HepG2 (cell line): ENCODE measurements around the gene NR3C2.

Source experiments
- ADNP ChIP-seq: sonication (generic); formaldehyde crosslinking; IDR thresholded peaks from 2 replicates; pipeline ENCODE4 v1.4.0; 2020; ENCODE audit warnings: missing genetic modification reagents
- ARID2 ChIP-seq: sonication (generic); formaldehyde crosslinking; IDR thresholded peaks from 2 replicates; pipeline ENCODE4 v1.8.1; 2022; ENCODE audit warnings: mild to moderate bottlenecking, missing genetic modification reagents, borderline replicate concordance
- ATF3 ChIP-seq: sonication (generic); formaldehyde crosslinking; IDR thresholded peaks from 2 replicates; pipeline ENCODE4 v1.4.0; 2020; ENCODE audit warnings: missing genetic modification reagents
- CEBPB ChIP-seq: IDR thresholded peaks from 2 replicates; pipeline ENCODE4 v1.6.1; 2011; ENCODE audit warnings: low read depth, low read length, improper control_type of control experiment, borderline replicate concordance
- EED ChIP-seq: sonication (generic); formaldehyde crosslinking; IDR thresholded peaks from 2 replicates; pipeline ENCODE4 v1.5.0; 2020; ENCODE audit warnings: mild to moderate bottlenecking, missing genetic modification reagents
- KDM1A ChIP-seq: IDR thresholded peaks from 2 replicates; pipeline ENCODE4 v1.6.1; 2016; ENCODE audit warnings: missing compliant biosample characterization
- KLF6 ChIP-seq: IDR thresholded peaks from 2 replicates; pipeline ENCODE4 v1.8.0; 2016; ENCODE audit warnings: missing biosample characterization, missing genetic modification reagents
- MAX ChIP-seq: IDR thresholded peaks from 2 replicates; pipeline ENCODE4 v1.6.1; 2012; ENCODE audit warnings: inconsistent platforms
- NFE2L1 ChIP-seq: sonication (generic); formaldehyde crosslinking; IDR thresholded peaks from 2 replicates; pipeline ENCODE4 v1.4.0; 2020; ENCODE audit warnings: missing genetic modification reagents, mild to moderate bottlenecking, borderline replicate concordance
- RCOR2 ChIP-seq: IDR thresholded peaks from 2 replicates; pipeline ENCODE4 v1.6.1; 2016; ENCODE audit warnings: missing biosample characterization, missing genetic modification reagents
- SMAD3 ChIP-seq: sonication (generic); formaldehyde crosslinking; IDR thresholded peaks from 2 replicates; pipeline ENCODE4 v1.4.0; 2020; ENCODE audit warnings: missing genetic modification reagents
- ZBTB7A ChIP-seq: sonication (generic); formaldehyde crosslinking; IDR thresholded peaks from 2 replicates; pipeline ENCODE4 v1.8.0; 2022; ENCODE audit warnings: mild to moderate bottlenecking, missing genetic modification reagents
- ZNF569 ChIP-seq: sonication (generic); formaldehyde crosslinking; IDR thresholded peaks from 2 replicates; pipeline ENCODE4 v1.5.0; 2020; ENCODE audit warnings: mild to moderate bottlenecking, missing genetic modification reagents, moderate library complexity, borderline replicate concordance
- ZSCAN12 ChIP-seq: sonication (generic); formaldehyde crosslinking; IDR thresholded peaks from 2 replicates; pipeline ENCODE4 v1.9.0; 2021; ENCODE audit warnings: mild to moderate bottlenecking, missing genetic modification reagents

- TF ChIP-seq NFE2L1, result no peak
- no peak for TF ChIP-seq ATF3 (CRISPR knock-in tag)
- no peak for TF ChIP-seq KDM1A (CRISPR knock-in tag)
- TF ChIP-seq EED, result no peak
- TF ChIP-seq ADNP (CRISPR knock-in tag), result no peak
- no peak for TF ChIP-seq MAX
- TF ChIP-seq CEBPB, result no peak
- TF ChIP-seq ZNF569 (CRISPR knock-in tag), result no peak
- no peak for TF ChIP-seq ZSCAN12 (CRISPR knock-in tag)
- TF ChIP-seq ZBTB7A (CRISPR knock-in tag), result no peak
- no peak for TF ChIP-seq RCOR2 (CRISPR knock-in tag)
- no peak for TF ChIP-seq KLF6 (CRISPR knock-in tag)
- no peak for TF ChIP-seq SMAD3
- TF ChIP-seq ARID2 (CRISPR knock-in tag), result no peak
Observed at GRCh38 chr4:148259841-148260240, 182.4 kb downstream of the NR3C2 start.
